GM12878 (cell line): Measurements from ENCODE around the gene EFNA2. TPM values are rescaled to one million over a fixed set of nuclear protein-coding genes. Genes with fewer than 3 reads are reported as not detected.
A peak's percentile ranks its signal among the peaks of the same experiment; 100 is the strongest.

Source experiments
- ATAC-seq: fragments of 200-7000 bp; cut with Tn5 transposase; 3 replicates; pipeline ENCODE4 v1.9.1; 2020; ENCODE audit warnings: mild to moderate bottlenecking, moderate library complexity
- BruUV-seq: library from RNA; stranded (reverse); fragments of 400-500 nt; replicated peaks from 2 replicates; lab custom pipeline; 2021; lab: Mats Ljungman, UMichigan
- CTCF ChIA-PET: fragments of 300-600 bp; sonication (Branson Sonifier 250); formaldehyde crosslinking; extraction: SDS; loops from one replicate; lab custom pipeline; 2021; ENCODE audit warnings: inconsistent platforms; lab: Yijun Ruan, JAX
- POLR2A ChIA-PET: fragments of 350-600 bp; formaldehyde crosslinking; extraction: SDS; loops from one replicate; lab custom pipeline; 2021; ENCODE audit warnings: inconsistent platforms; lab: Charles Lee
- RAD21 ChIA-PET: fragments of 300-600 bp; sonication (Branson Sonifier 250); formaldehyde crosslinking; loops from one replicate; lab custom pipeline; 2023; ENCODE audit warnings: antibody characterized with exemption; ENCODE audit not compliant: unreplicated experiment; lab: Charles Lee
- SMC1A ChIA-PET: fragments of 300-600 bp; sonication (Branson Sonifier 250); formaldehyde crosslinking; loops from one replicate; lab custom pipeline; 2023; ENCODE audit not compliant: unreplicated experiment, uncharacterized antibody; lab: Charles Lee
- DNase-seq: peaks from one replicate; pipeline ENCODE4 v3.0.0-alpha.2; 2011; ENCODE audit warnings: low read depth, low spot score
- FAIRE-seq: peaks from 3 replicates; lab custom pipeline; 2011; peaks lifted over from hg19 to GRCh38; lab: Jason Lieb, UNC
- H2AFZ ChIP-seq: 2 replicates; pipeline ENCODE4 v1.6.0; 2011; ENCODE audit warnings: low read depth, low read length, control low read depth; ENCODE audit not compliant: control insufficient read depth
- H3K27ac ChIP-seq: 2 replicates; pipeline ENCODE4 v1.5.1; 2011; ENCODE audit warnings: control low read depth; ENCODE audit not compliant: control insufficient read depth, insufficient read depth
- H3K27me3 ChIP-seq, 2 experiments: replicated peaks in 1 of 2; 2 replicates each; pipeline versions ENCODE4 v1.6.0 to v1.6.1; 2011; ENCODE audit warnings: low read length in 1 of 2; ENCODE audit not compliant: control insufficient read depth in 2 of 2, insufficient read depth in 2 of 2
- H3K36me3 ChIP-seq, 2 experiments: 2 replicates each; pipeline ENCODE4 v1.5.1; 2011; ENCODE audit warnings: low read length in 1 of 2; ENCODE audit not compliant: control insufficient read depth in 2 of 2, insufficient read depth in 2 of 2
- H3K4me1 ChIP-seq: 2 replicates; pipeline ENCODE4 v1.6.1; 2011; ENCODE audit warnings: mild to moderate bottlenecking, low read length, moderate library complexity, mixed read lengths; ENCODE audit not compliant: control insufficient read depth, insufficient read depth
- H3K4me2 ChIP-seq: 2 replicates; pipeline ENCODE4 v1.6.0; 2011; ENCODE audit warnings: control low read depth; ENCODE audit not compliant: control insufficient read depth, insufficient read depth
- H3K4me3 ChIP-seq: fragments of 200-600 bp; sonication (generic); 2 replicates; pipeline ENCODE4 v1.5.1; 2016
- H3K79me2 ChIP-seq: 2 replicates; pipeline ENCODE4 v1.6.0; 2011; ENCODE audit warnings: low read length; ENCODE audit not compliant: control insufficient read depth, insufficient read depth
- H3K9ac ChIP-seq: 2 replicates; pipeline ENCODE4 v1.8.0; 2011; ENCODE audit warnings: low read length, control low read depth, mixed read lengths; ENCODE audit not compliant: control insufficient read depth, insufficient read depth
- H3K9me3 ChIP-seq: replicated peaks from 3 replicates; pipeline ENCODE4 v1.5.1; 2011; ENCODE audit warnings: mild to moderate bottlenecking, low read length; ENCODE audit not compliant: control insufficient read depth, insufficient read depth
- H4K20me1 ChIP-seq: 2 replicates; pipeline ENCODE4 v1.6.0; 2011; ENCODE audit not compliant: control insufficient read depth, insufficient read depth
- ASH2L ChIP-seq: fragments of 300-600, 200-600 bp; sonication (generic); IDR thresholded peaks from 2 replicates; pipeline ENCODE4 v1.6.1; 2017; ENCODE audit warnings: low read depth, mild to moderate bottlenecking, borderline replicate concordance
- CHD1 ChIP-seq: IDR thresholded peaks from 2 replicates; pipeline ENCODE4 v1.6.1; 2012; ENCODE audit warnings: low read depth, low read length, improper control_type of control experiment
- CREM ChIP-seq: IDR thresholded peaks from 2 replicates; pipeline ENCODE4 v1.6.1; 2014; ENCODE audit warnings: antibody characterized with exemption, low read depth
- EED ChIP-seq: sonication (generic); IDR thresholded peaks from 2 replicates; pipeline ENCODE4 v1.6.1; 2016; ENCODE audit warnings: antibody characterized with exemption, low read depth
- IKZF1 ChIP-seq: fragments of 450-650 bp; conservative IDR thresholded peaks from 2 replicates; pipeline ENCODE4 v1.6.1; 2017; ENCODE audit warnings: antibody characterized with exemption, mild to moderate bottlenecking
- IKZF2 ChIP-seq, 2 experiments: fragments of 450-650 bp; IDR thresholded peaks; 2 replicates each; pipeline ENCODE4 v1.6.1; 2017; ENCODE audit warnings: mild to moderate bottlenecking in 2 of 2, moderate library complexity in 2 of 2
- JUNB ChIP-seq: IDR thresholded peaks from 2 replicates; pipeline ENCODE4 v1.6.1; 2016; ENCODE audit warnings: antibody characterized with exemption, mild to moderate bottlenecking
- MTA3 ChIP-seq: IDR thresholded peaks from 2 replicates; pipeline ENCODE4 v1.6.1; 2012; ENCODE audit warnings: low read length, inconsistent platforms, borderline replicate concordance
- RAD51 ChIP-seq: fragments of 450-650 bp; IDR thresholded peaks from 2 replicates; pipeline ENCODE4 v1.6.1; 2016; ENCODE audit warnings: moderate library complexity, mild to moderate bottlenecking, inconsistent platforms
- RB1 ChIP-seq: fragments of 450-650 bp; formaldehyde crosslinking; IDR thresholded peaks from 2 replicates; pipeline ENCODE4 v1.6.1; 2017; ENCODE audit warnings: mild to moderate bottlenecking, borderline replicate concordance
- SMAD5 ChIP-seq: IDR thresholded peaks from 2 replicates; pipeline ENCODE4 v1.6.1; 2016; ENCODE audit warnings: antibody characterized with exemption, low read depth
- SMARCA5 ChIP-seq: fragments of 450-650 bp; IDR thresholded peaks from 2 replicates; pipeline ENCODE4 v1.6.1; 2017; ENCODE audit warnings: mild to moderate bottlenecking
- SPI1 ChIP-seq: IDR thresholded peaks from 2 replicates; pipeline ENCODE4 v1.6.1; 2011; ENCODE audit warnings: low read depth, mild to moderate bottlenecking, low read length, moderate library complexity, borderline replicate concordance; ENCODE audit not compliant: insufficient read depth
- SREBF2 ChIP-seq: IDR thresholded peaks from 2 replicates; pipeline ENCODE4 v1.6.1; 2012; ENCODE audit warnings: mild to moderate bottlenecking, low read length
- TAF1 ChIP-seq: IDR thresholded peaks from 2 replicates; pipeline ENCODE4 v1.6.1; 2011; ENCODE audit warnings: mild to moderate bottlenecking, low read depth, low read length, borderline replicate concordance
- TCF12 ChIP-seq: IDR thresholded peaks from 2 replicates; pipeline ENCODE4 v1.6.1; 2011; ENCODE audit warnings: low read depth, mild to moderate bottlenecking, low read length
- WGBS: methylation state at CpG from one replicate; pipeline ENCODE4 v1.1.6; 2016; ENCODE audit warnings: low lambda C conversion rate; ENCODE audit not compliant: insufficient replicate concordance, insufficient coverage; ENCODE audit errors: missing lambda C conversion rate; 5-methylcytosine and 5-hydroxymethylcytosine counted together
- in situ Hi-C: fragments of 300-500 bp; cut with MboI; formaldehyde crosslinking; loops from 9 replicates; pipeline ENCODE4 v1.14.3; 2018; ENCODE audit warnings: mixed read lengths
- intact Hi-C: fragments of 100-400 bp; cut with micrococcal nuclease; formaldehyde crosslinking; loops from one replicate; pipeline ENCODE4 v1.14.2; 2022; ENCODE audit not compliant: unreplicated experiment
- polyA plus RNA-seq, 11 experiments: library from polyadenylated mRNA; depleted of rRNA in 4 of 11; unstranded in 6 of 11; stranded (reverse) in 5 of 11; fragments of >200 nt; fragmentation: Nextera tagmentation in 4 of 11; fragmentation: Illumina TruSeq in 1 of 11; extraction: Ambion mirVana in 4 of 11; extraction: Trizol in 1 of 11; gene quantifications; 1 replicate in 1 of 11; 2 replicates in 10 of 11; pipeline versions ENCODE4 v1.2.1 to v1.2.3, GENCODE V29; 2011 to 2016; ENCODE audit warnings: inconsistent platforms in 2 of 11, missing spikeins in 2 of 11, low read depth in 1 of 11
- total RNA-seq, 4 experiments: library from RNA; depleted of rRNA in 3 of 4; stranded (reverse); fragments of >200 nt in 3 of 4; fragmentation: Illumina TruSeq in 1 of 4; extraction: Trizol in 1 of 4; gene quantifications; 2 replicates each; pipeline versions ENCODE4 v1.2.1 to v1.2.3, GENCODE V29; 2013 to 2021
- TF ChIP-seq, protein P1 (sequence below): fragments of 450-650 bp; IDR thresholded peaks from 2 replicates; pipeline ENCODE4 v1.6.1; 2017; ENCODE audit warnings: mild to moderate bottlenecking, moderate library complexity
- TF ChIP-seq, protein P2 (sequence below): IDR thresholded peaks from 2 replicates; pipeline ENCODE4 v1.6.1; 2011; ENCODE audit warnings: borderline replicate concordance, low read depth, mild to moderate bottlenecking, moderate library complexity, low read length; ENCODE audit not compliant: insufficient read depth, poor library complexity, severe bottlenecking
- TF ChIP-seq, protein P3 (sequence below): IDR thresholded peaks from 2 replicates; pipeline ENCODE4 v1.6.1; 2012; ENCODE audit warnings: low read depth, low read length, improper control_type of control experiment

EFNA2 gene
- total and polyA plus RNA-seq, 10 of the 15 experiments (the other 5 are each of a cell fraction or from before 2014, with no cell fraction given) = not detected

DNA sequence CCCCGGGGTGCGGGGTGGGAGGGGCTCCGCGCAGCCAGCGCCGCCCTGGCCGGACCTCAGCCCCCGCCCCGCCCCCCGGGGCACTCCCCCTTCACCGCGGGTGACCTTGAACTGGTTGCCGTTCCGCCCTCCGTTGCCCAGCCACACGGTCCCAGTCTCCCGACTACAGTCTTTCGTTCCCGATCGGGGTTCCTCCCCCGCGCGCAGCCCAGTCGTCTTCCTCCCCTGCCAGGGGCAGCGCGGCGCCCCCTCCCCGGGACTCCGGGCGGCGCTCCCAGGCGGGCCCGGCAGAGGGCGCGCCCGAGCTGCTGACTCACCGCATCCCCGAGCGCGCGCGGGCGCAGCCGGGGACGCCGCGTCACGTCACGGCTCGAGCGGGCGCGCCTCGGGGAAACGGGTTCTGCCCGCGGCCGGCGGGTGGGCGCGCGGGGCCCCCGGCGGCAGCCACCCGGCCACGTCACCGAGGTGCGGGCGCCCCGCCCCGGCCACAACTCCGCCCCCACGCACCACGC lies 36.8 kb upstream of the EFNA2 start:
- Histone ChIP-seq H3K4me2 (peak overlapping the region; percentile 75), H3K27ac (peak overlapping the region; percentile 82), H3K9me3 (no peaks in the 10 kb centered on the region), H3K27me3 (no peaks in the 10 kb centered on the region), H2AFZ (no peak overlapping the region), H3K79me2 (peaks cover 47% of the 10 kb centered on the region), H3K4me3 (peak overlapping the region; percentile 88), H3K36me3 (peaks cover 0 to 3% of the 10 kb centered on the region in 2 experiments; a peak in 2 of 4 replicates), H4K20me1 (no peaks in the 10 kb centered on the region), H3K9ac (peak overlapping the region; percentile 70; the same call in 1 of the 2 replicates), H3K4me1 (peaks cover 19% of the 10 kb centered on the region)
- no TSS peak for BruUV-seq
- ChIA-PET SMC1A (no interaction called here), CTCF (interaction anchor here (1.0 kb wide), 1 partner anchor 18 kb away, joined by 12 read pairs; no protein-coding TSS in a partner anchor), POLR2A (interaction anchor here (2.2 kb wide), 1 partner anchor 13 kb away, joined by 8 read pairs; no protein-coding TSS in a partner anchor), RAD21 (interaction anchor here (1.0 kb wide), 1 partner anchor 18 kb away, joined by 3 read pairs; no protein-coding TSS in a partner anchor)
- in situ Hi-C loops (no loop called here), intact Hi-C loops (loop anchor here (1.0 to 10.0 kb wide), 2 partner anchors 17 to 324 kb away; partner anchors contain the start of gene ARID3A)
- FAIRE-seq (no peak), ATAC-seq (peak; percentile 27), DNase-seq (no peak)
- WGBS = no CpG with 5 or more reads among the region's 74 CpGs
- no peak for TF ChIP-seq RAD51
- no peak for TF ChIP-seq IKZF2 (IDR thresholded peaks at IDR 0.05)
- TF ChIP-seq, protein P1, sequence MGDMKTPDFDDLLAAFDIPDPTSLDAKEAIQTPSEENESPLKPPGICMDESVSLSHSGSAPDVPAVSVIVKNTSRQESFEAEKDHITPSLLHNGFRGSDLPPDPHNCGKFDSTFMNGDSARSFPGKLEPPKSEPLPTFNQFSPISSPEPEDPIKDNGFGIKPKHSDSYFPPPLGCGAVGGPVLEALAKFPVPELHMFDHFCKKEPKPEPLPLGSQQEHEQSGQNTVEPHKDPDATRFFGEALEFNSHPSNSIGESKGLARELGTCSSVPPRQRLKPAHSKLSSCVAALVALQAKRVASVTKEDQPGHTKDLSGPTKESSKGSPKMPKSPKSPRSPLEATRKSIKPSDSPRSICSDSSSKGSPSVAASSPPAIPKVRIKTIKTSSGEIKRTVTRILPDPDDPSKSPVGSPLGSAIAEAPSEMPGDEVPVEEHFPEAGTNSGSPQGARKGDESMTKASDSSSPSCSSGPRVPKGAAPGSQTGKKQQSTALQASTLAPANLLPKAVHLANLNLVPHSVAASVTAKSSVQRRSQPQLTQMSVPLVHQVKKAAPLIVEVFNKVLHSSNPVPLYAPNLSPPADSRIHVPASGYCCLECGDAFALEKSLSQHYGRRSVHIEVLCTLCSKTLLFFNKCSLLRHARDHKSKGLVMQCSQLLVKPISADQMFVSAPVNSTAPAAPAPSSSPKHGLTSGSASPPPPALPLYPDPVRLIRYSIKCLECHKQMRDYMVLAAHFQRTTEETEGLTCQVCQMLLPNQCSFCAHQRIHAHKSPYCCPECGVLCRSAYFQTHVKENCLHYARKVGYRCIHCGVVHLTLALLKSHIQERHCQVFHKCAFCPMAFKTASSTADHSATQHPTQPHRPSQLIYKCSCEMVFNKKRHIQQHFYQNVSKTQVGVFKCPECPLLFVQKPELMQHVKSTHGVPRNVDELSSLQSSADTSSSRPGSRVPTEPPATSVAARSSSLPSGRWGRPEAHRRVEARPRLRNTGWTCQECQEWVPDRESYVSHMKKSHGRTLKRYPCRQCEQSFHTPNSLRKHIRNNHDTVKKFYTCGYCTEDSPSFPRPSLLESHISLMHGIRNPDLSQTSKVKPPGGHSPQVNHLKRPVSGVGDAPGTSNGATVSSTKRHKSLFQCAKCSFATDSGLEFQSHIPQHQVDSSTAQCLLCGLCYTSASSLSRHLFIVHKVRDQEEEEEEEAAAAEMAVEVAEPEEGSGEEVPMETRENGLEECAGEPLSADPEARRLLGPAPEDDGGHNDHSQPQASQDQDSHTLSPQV = peak; percentile 53; the same call in 1 of the 2 replicates
- no peak for TF ChIP-seq TAF1
- TF ChIP-seq ASH2L = no peak
- TF ChIP-seq, protein P2, sequence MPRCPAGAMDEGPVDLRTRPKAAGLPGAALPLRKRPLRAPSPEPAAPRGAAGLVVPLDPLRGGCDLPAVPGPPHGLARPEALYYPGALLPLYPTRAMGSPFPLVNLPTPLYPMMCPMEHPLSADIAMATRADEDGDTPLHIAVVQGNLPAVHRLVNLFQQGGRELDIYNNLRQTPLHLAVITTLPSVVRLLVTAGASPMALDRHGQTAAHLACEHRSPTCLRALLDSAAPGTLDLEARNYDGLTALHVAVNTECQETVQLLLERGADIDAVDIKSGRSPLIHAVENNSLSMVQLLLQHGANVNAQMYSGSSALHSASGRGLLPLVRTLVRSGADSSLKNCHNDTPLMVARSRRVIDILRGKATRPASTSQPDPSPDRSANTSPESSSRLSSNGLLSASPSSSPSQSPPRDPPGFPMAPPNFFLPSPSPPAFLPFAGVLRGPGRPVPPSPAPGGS = no peak
- TF ChIP-seq EED = no peak
- TF ChIP-seq IKZF1 = peak; percentile 84
- TF ChIP-seq SMAD5 = no peak; the same call in 1 of the 2 replicates
- TF ChIP-seq TCF12 = 0 out of 2 replicates have a peak, but pooled peaks have one; percentile 27
- peak; percentile 86 for TF ChIP-seq SMARCA5
- no peak for TF ChIP-seq MTA3
- no peak for TF ChIP-seq SPI1
- TF ChIP-seq, protein P3, sequence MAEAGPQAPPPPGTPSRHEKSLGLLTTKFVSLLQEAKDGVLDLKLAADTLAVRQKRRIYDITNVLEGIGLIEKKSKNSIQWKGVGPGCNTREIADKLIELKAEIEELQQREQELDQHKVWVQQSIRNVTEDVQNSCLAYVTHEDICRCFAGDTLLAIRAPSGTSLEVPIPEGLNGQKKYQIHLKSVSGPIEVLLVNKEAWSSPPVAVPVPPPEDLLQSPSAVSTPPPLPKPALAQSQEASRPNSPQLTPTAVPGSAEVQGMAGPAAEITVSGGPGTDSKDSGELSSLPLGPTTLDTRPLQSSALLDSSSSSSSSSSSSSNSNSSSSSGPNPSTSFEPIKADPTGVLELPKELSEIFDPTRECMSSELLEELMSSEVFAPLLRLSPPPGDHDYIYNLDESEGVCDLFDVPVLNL = no peak
- no peak for TF ChIP-seq JUNB
- no peak for TF ChIP-seq CHD1
- TF ChIP-seq RB1 = peak; percentile 41; the same call in 1 of the 2 replicates
- peak; percentile 41; the same call in 1 of the 2 replicates for TF ChIP-seq CREM
- no peak for TF ChIP-seq SREBF2
